Right atrium auricular region (tissue), 2 donors: Measurements from ENCODE around the gene STK32B. TPM values are rescaled to one million over a fixed set of nuclear protein-coding genes. Genes with fewer than 3 reads are reported as not detected.

ENCODE experiments used
- DNase-seq: peaks from one replicate; pipeline ENCODE4 v3.0.0-alpha.2; 2019; ENCODE audit warnings: low spot score
- H3K27ac ChIP-seq, 2 donors: fragments of 200-600 bp; sonication (generic); 1 replicate in 1 of 2; 2 replicates in 1 of 2; pipeline ENCODE4 v1.5.1; 2016 to 2019
- H3K27me3 ChIP-seq, 2 donors: fragments of 200-600 bp; sonication (generic); one replicate each; pipeline versions ENCODE4 v1.5.1 to v1.6.0; 2017 to 2019
- H3K36me3 ChIP-seq: fragments of 200-600 bp; sonication (generic); one replicate; pipeline ENCODE4 v1.5.1; 2016
- H3K4me1 ChIP-seq, 2 donors: fragments of 200-600 bp; sonication (generic); one replicate each; pipeline versions ENCODE4 v1.5.1 to v1.6.0; 2017 to 2019
- H3K4me3 ChIP-seq, 2 donors: fragments of 200-600 bp; sonication (generic); 1 replicate in 1 of 2; 2 replicates in 1 of 2; pipeline ENCODE4 v1.5.1; 2017 to 2019; ENCODE audit warnings: mild to moderate bottlenecking in 1 of 2, moderate library complexity in 1 of 2
- H3K9me3 ChIP-seq, 2 donors: fragments of 200-600 bp; sonication (generic); one replicate each; pipeline ENCODE4 v1.5.1; 2019
- total RNA-seq, 2 donors: library from RNA; depleted of rRNA; stranded (reverse); fragments of >200 nt; gene quantifications; one replicate each; pipeline ENCODE4 v1.1.0, GENCODE V29; 2016
- TF ChIP-seq, protein P1 (sequence below), 2 donors: fragments of 200-600 bp; sonication (generic); IDR thresholded peaks; one replicate each; pipeline ENCODE4 v1.5.1; 2019; ENCODE audit warnings: antibody characterized with exemption in 2 of 2

STK32B gene
- total RNA-seq, 2 donors from 2014 or later: 0.31 to 0.59 TPM

DNA sequence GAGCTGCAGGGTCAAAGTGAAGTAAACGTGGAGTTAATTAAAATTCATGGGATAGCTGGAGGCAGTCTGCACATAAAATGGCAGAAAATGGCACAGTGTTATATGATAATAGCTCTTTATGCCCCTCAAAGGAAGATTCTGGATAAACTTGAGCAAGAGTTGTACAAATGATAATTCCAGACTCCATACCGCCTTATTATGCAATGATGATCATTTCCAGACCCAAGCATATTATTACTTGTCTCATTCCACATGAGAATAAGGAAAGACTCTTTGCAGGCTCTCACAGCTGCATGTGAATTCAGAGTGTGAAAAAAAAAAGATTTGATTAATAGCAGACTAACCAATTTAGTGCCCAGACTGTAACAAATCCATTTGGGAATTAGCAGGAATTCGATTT lies 105.4 kb downstream of the STK32B start:
- TF ChIP-seq, protein P1, sequence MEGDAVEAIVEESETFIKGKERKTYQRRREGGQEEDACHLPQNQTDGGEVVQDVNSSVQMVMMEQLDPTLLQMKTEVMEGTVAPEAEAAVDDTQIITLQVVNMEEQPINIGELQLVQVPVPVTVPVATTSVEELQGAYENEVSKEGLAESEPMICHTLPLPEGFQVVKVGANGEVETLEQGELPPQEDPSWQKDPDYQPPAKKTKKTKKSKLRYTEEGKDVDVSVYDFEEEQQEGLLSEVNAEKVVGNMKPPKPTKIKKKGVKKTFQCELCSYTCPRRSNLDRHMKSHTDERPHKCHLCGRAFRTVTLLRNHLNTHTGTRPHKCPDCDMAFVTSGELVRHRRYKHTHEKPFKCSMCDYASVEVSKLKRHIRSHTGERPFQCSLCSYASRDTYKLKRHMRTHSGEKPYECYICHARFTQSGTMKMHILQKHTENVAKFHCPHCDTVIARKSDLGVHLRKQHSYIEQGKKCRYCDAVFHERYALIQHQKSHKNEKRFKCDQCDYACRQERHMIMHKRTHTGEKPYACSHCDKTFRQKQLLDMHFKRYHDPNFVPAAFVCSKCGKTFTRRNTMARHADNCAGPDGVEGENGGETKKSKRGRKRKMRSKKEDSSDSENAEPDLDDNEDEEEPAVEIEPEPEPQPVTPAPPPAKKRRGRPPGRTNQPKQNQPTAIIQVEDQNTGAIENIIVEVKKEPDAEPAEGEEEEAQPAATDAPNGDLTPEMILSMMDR (IDR thresholded peaks at IDR 0.05): no peak
- no peaks in the 10 kb centered on the region for H3K4me1 ChIP-seq
- H3K27me3 ChIP-seq: no peaks in the 10 kb centered on the region
- H3K4me3 ChIP-seq: no peak overlapping the region
- no peak for DNase-seq
- no peak overlapping the region for H3K27ac ChIP-seq
- H3K36me3 ChIP-seq: no peaks in the 10 kb centered on the region
- H3K9me3 ChIP-seq: no peaks in the 10 kb centered on the region

DNA sequence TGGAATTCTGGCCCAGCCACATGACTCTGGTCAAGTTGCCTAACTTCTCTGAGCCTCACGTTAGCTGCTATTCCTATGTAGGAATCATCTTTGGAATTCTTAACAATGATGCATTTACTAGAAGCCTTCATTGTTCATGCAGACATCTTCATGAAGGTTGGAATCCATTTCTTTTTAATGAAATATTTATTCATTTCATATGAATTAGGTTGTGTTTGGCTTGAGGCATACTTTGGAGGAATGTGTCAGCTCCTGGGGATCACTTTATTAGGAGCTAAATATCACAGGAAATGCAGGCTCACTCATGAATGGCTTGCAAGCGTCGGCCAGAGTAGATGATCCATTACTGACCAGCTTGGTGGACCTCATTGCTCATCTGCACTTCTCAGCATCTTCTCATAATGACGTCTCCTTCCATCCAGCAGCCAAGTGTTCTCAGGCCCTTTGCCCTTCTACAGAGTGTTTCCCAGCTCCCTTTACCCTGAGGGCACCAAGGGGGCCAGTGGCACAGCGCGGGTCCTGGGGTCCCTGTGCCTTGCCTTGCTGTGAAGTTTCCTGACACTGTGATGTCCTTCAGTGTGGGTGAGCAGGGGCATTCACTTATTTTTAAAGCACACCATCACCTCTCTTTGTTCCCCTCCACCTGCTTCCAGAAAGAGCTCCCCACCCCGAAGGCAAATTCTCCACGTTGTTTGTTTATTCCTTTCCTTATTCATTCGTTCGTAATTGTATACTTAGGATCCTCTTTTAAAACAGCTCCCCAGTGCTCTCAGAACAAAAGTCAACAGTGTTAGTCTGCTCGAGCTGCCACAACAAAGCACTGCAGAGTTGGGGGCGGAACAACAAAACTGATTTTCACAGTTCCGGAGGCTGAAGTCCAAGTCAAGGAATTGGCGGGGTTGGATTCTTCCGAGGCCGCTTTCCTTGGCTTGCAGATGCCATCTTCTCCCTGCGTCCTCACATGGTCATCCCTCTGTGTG lies 106.8 kb downstream of the STK32B start:
- H3K9me3 ChIP-seq: no peaks in the 10 kb centered on the region

DNA sequence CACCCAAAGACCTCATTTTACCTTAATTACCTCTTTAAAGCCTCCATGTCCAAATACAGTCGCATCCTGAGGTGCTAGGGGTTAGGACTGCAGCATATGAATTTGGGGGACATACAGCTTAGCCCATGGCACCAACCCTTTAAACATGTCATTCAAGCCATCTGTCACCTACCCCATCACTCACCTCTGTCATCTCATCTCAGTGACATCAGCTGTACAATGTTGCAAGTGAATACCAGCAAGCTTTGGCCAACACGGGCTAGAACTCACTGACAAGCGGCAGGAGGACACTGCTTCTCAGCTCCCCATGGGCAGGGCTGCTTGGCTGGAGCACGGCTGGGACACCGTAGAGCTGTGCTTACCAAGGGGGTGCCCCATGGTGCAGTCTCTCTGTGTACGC lies 107.5 kb downstream of the STK32B start:
- no peaks in the 10 kb centered on the region for H3K4me1 ChIP-seq
- TF ChIP-seq, protein P1 (IDR thresholded peaks at IDR 0.05): no peak
- H3K27ac ChIP-seq: no peak overlapping the region
- no peak overlapping the region for H3K4me3 ChIP-seq
- DNase-seq: no peak
- no peaks in the 10 kb centered on the region for H3K36me3 ChIP-seq
- H3K9me3 ChIP-seq: no peaks in the 10 kb centered on the region
- H3K27me3 ChIP-seq: no peaks in the 10 kb centered on the region

More for the DNA sequence above, 106.8 kb downstream of the STK32B start:
- TF ChIP-seq, protein P1 (IDR thresholded peaks at IDR 0.05): no peak
- no peaks in the 10 kb centered on the region for H3K36me3 ChIP-seq
- no peaks in the 10 kb centered on the region for H3K4me1 ChIP-seq
- no peak for DNase-seq
- H3K27me3 ChIP-seq: no peaks in the 10 kb centered on the region
- no peak overlapping the region for H3K4me3 ChIP-seq
- H3K27ac ChIP-seq: no peak overlapping the region

DNA sequence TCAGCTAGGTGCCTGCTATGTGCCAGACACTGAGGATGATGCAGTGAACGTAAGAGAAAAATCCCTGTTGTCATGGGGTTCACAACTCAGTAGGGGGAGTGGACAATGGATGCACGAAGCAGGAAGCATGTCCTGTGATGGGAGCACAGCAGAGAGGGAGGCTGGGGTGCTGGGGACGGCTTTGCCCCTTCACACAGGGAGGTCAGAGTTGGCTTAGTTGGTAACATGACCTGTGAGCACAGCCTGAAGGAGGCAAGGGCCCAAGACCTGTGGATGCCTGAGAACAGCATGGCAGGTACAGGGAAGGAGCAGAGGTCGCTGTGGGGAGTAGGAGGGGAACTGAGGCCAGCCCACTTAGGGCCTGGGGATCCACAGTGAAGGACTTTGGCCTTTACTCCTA lies 109.4 kb downstream of the STK32B start:
- H3K36me3 ChIP-seq: no peaks in the 10 kb centered on the region
- H3K27me3 ChIP-seq: no peaks in the 10 kb centered on the region
- H3K27ac ChIP-seq: no peak overlapping the region
- TF ChIP-seq, protein P1 (IDR thresholded peaks at IDR 0.05): no peak
- H3K4me1 ChIP-seq: no peaks in the 10 kb centered on the region
- H3K4me3 ChIP-seq: no peak overlapping the region
- H3K9me3 ChIP-seq: no peaks in the 10 kb centered on the region
- no peak for DNase-seq

DNA sequence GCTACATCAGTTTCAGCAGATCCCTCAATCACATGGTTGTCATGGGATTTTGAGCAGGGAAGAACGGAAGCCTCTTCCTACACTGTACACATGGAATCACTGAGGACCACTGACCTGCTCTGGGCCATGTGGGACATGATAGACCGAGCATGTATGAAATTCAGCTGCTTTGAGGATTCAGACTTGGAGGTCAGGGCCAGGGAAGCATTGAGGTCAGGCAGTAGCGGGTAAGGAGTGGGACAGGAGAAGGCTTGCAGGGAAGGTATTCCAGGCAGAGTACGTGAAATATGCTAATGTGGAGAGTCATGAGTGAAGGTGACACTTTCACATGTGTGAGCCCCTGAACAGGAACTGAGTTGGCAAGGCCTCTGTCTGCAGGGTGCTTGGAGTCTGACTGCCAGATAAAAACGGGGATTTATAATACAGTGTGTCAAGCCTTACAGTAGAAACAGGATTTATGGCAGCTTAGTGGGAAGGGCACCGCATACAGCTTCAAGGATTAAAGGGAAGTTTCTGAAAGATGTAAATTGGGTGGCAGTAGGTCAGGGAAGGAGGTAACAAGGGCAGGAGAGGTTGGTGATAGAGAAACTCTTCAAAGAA lies 111.7 kb downstream of the STK32B start:
- DNase-seq: no peak
- H3K36me3 ChIP-seq: no peaks in the 10 kb centered on the region
- no peaks in the 10 kb centered on the region for H3K9me3 ChIP-seq
- TF ChIP-seq, protein P1 (IDR thresholded peaks at IDR 0.05): no peak
- H3K4me1 ChIP-seq: no peaks in the 10 kb centered on the region
- H3K4me3 ChIP-seq: no peak overlapping the region
- no peaks in the 10 kb centered on the region for H3K27me3 ChIP-seq
- H3K27ac ChIP-seq: no peak overlapping the region
